Measurements from ENCODE around the gene CD27. TPM values are rescaled to one million over a fixed set of nuclear protein-coding genes. Genes with fewer than 3 reads are reported as not detected.

CD27 gene
- total RNA-seq, 1 experiment from 2014 or later: not detected

GRCh38 chr12:6416596-6416995 lies 28.2 kb upstream of the CD27 start:
- H3F3A ChIP-seq (ENCODE audit: low read length, unreplicated experiment): no peaks in the 10 kb centered on the region
- H3K4me3 ChIP-seq (ENCODE audit: low read length): no peak overlapping the region
- intact Hi-C loops (cut with micrococcal nuclease): no loop called here
- H3K9me2 ChIP-seq (replicated peaks; ENCODE audit: low read length): no peaks in the 10 kb centered on the region
- DNase-seq: no peak
- no peak overlapping the region for H3K9ac ChIP-seq (ENCODE audit: low read length)
- CTCF ChIA-PET: no interaction called here
- TF ChIP-seq EZH2phosphoT487 (IDR thresholded peaks at IDR 0.05; ENCODE audit: borderline replicate concordance, low read length) (no peak), EZH2 (IDR thresholded peaks at IDR 0.05; ENCODE audit: low read length, unreplicated experiment) (no peak), CTCF (conservative IDR thresholded peaks at IDR 0.05; ENCODE audit: low read depth, low read length) (no peak)
- 0 out of 2 replicates have a peak, but pooled peaks cover 3% of the 10 kb centered on the region for H3K36me3 ChIP-seq (ENCODE audit: low read depth, low read length)
- H3K4me2 ChIP-seq (ENCODE audit: low read length): no peak overlapping the region
- H2AFZ ChIP-seq (ENCODE audit: low read length): no peak overlapping the region
- no peaks in the 10 kb centered on the region for H3K27me3 ChIP-seq (ENCODE audit: low read length)
- no peaks in the 10 kb centered on the region for H4K20me1 ChIP-seq (ENCODE audit: low read length)
- no TSS peak for BruUV-seq (replicated peaks)
- no peak for ATAC-seq
- H3K27ac ChIP-seq (ENCODE audit: low read length): no peak overlapping the region
- peaks cover 15% of the 10 kb centered on the region for H3K4me1 ChIP-seq (ENCODE audit: insufficient read depth, low read length)
- no peaks in the 10 kb centered on the region for H3K79me2 ChIP-seq (ENCODE audit: low read length)
- POLR2A ChIA-PET (ENCODE audit: unreplicated experiment): no interaction called here
- H3K9me3 ChIP-seq (ENCODE audit: low read length): no peaks in the 10 kb centered on the region

GRCh38 chr12:6418796-6419195 lies 26.0 kb upstream of the CD27 start:
- H3K27me3 ChIP-seq (ENCODE audit: low read length): no peaks in the 10 kb centered on the region
- CTCF ChIA-PET: no interaction called here
- H3K4me2 ChIP-seq (ENCODE audit: low read length): no peak overlapping the region
- H3K9ac ChIP-seq (ENCODE audit: low read length): no peak overlapping the region
- peaks cover 13% of the 10 kb centered on the region for H3K4me1 ChIP-seq (ENCODE audit: insufficient read depth, low read length)
- no peak overlapping the region for H3K4me3 ChIP-seq (ENCODE audit: low read length)
- BruUV-seq (replicated peaks): no TSS peak
- no peaks in the 10 kb centered on the region for H3K9me3 ChIP-seq (ENCODE audit: low read length)
- 0 out of 2 replicates have a peak, but pooled peaks cover 3% of the 10 kb centered on the region for H3K36me3 ChIP-seq (ENCODE audit: low read depth, low read length)
- intact Hi-C loops (cut with micrococcal nuclease): no loop called here
- no peaks in the 10 kb centered on the region for H4K20me1 ChIP-seq (ENCODE audit: low read length)
- TF ChIP-seq EZH2 (IDR thresholded peaks at IDR 0.05; ENCODE audit: low read length, unreplicated experiment) (no peak), EZH2phosphoT487 (IDR thresholded peaks at IDR 0.05; ENCODE audit: borderline replicate concordance, low read length) (no peak), CTCF (conservative IDR thresholded peaks at IDR 0.05; ENCODE audit: low read depth, low read length) (no peak)
- H3K9me2 ChIP-seq (replicated peaks; ENCODE audit: low read length): no peaks in the 10 kb centered on the region
- H2AFZ ChIP-seq (ENCODE audit: low read length): no peak overlapping the region
- H3F3A ChIP-seq (ENCODE audit: low read length, unreplicated experiment): no peaks in the 10 kb centered on the region
- ATAC-seq: no peak
- H3K79me2 ChIP-seq (ENCODE audit: low read length): no peaks in the 10 kb centered on the region
- POLR2A ChIA-PET (ENCODE audit: unreplicated experiment): no interaction called here
- no peak overlapping the region for H3K27ac ChIP-seq (ENCODE audit: low read length)
- no peak for DNase-seq

- CTCF ChIA-PET: interaction anchor here (1.0 kb wide), 1 partner anchor 45 kb away, joined by 3 read pairs; no protein-coding TSS in a partner anchor
- Histone ChIP-seq H3F3A (ENCODE audit: low read length, unreplicated experiment) (no peaks in the 10 kb centered on the region), H3K9me2 (replicated peaks; ENCODE audit: low read length) (no peaks in the 10 kb centered on the region), H2AFZ (ENCODE audit: low read length) (0 out of 2 replicates have a peak overlapping the region, but pooled peaks have one; percentile 17), H3K79me2 (ENCODE audit: low read length) (no peaks in the 10 kb centered on the region), H3K4me3 (ENCODE audit: low read length) (no peak overlapping the region), H3K4me1 (ENCODE audit: insufficient read depth, low read length) (peaks cover 9% of the 10 kb centered on the region), H3K4me2 (ENCODE audit: low read length) (0 out of 2 replicates have a peak overlapping the region, but pooled peaks have one; percentile 4), H3K9me3 (ENCODE audit: low read length) (no peaks in the 10 kb centered on the region), H3K36me3 (ENCODE audit: low read depth, low read length) (0 out of 2 replicates have a peak, but pooled peaks cover 3% of the 10 kb centered on the region), H3K9ac (ENCODE audit: low read length) (no peak overlapping the region), H4K20me1 (ENCODE audit: low read length) (no peaks in the 10 kb centered on the region), H3K27me3 (ENCODE audit: low read length) (no peaks in the 10 kb centered on the region), H3K27ac (ENCODE audit: low read length) (no peak overlapping the region)
- POLR2A ChIA-PET (ENCODE audit: unreplicated experiment): no interaction called here
- ATAC-seq (peak; percentile 43), DNase-seq (peak; percentile 46)
- BruUV-seq (replicated peaks): no TSS peak
- intact Hi-C loops (cut with micrococcal nuclease): loop anchor here (5.0 kb wide), 2 partner anchors 112 to 137 kb away; partner anchors contain the start of genes GAPDH and IFFO1
- TF ChIP-seq EZH2phosphoT487 (IDR thresholded peaks at IDR 0.05; ENCODE audit: borderline replicate concordance, low read length) (no peak), EZH2 (IDR thresholded peaks at IDR 0.05; ENCODE audit: low read length, unreplicated experiment) (no peak), CTCF (conservative IDR thresholded peaks at IDR 0.05; ENCODE audit: low read depth, low read length) (no peak)
These were observed 24.4 kb upstream of the CD27 start for GRCh38 chr12:6420364-6420763.

Measured in PC-3 (cell line).